ENCODE results near the gene GALC. TPM values are rescaled to one million over a fixed set of nuclear protein-coding genes. Genes with fewer than 3 reads are reported as not detected.

The GALC gene
- total RNA-seq, 2 donors from 2014 or later = 22.9 to 24.0 TPM

GRCh38 chr14:87989221-87989955, 3.6 kb downstream of the GALC start:
- Histone ChIP-seq H3K4me1 (ENCODE audit: control insufficient read depth in 1 of 2, low read depth in 2 of 2) (peaks cover 0 to 18% of the 10 kb centered on the region in 2 donors), H3K36me3 (peaks cover under 1% of the 10 kb centered on the region), H3K27me3 (replicated peaks; ENCODE audit: insufficient read depth) (no peaks in the 10 kb centered on the region), H3K4me3 (no peak overlapping the region), H3K27ac (no peak overlapping the region), H3K9me3 (no peaks in the 10 kb centered on the region)
- no peak for TF ChIP-seq CTCF (IDR thresholded peaks at IDR 0.05)
- DNase-seq (ENCODE audit: low spot score) = no peak
- no peak for ATAC-seq (ENCODE audit: insufficient number of reproducible peaks, low FRiP score, low read depth)

GRCh38 chr14:87979689-87980088, 13.3 kb downstream of the GALC start:
- H3K4me1 ChIP-seq (ENCODE audit: control insufficient read depth in 1 of 2, low read depth in 2 of 2) = no peaks in the 10 kb centered on the region
- ATAC-seq (ENCODE audit: insufficient number of reproducible peaks, low FRiP score, low read depth) (no peak), DNase-seq (ENCODE audit: low spot score) (no peak)
- no peaks in the 10 kb centered on the region for H3K27me3 ChIP-seq (replicated peaks; ENCODE audit: insufficient read depth)
- no peak overlapping the region for H3K27ac ChIP-seq
- peaks cover 7% of the 10 kb centered on the region for H3K36me3 ChIP-seq
- no peak for TF ChIP-seq CTCF (IDR thresholded peaks at IDR 0.05)
- H3K9me3 ChIP-seq = no peaks in the 10 kb centered on the region
- H3K4me3 ChIP-seq = no peak overlapping the region

GRCh38 chr14:87975636-87976035, 17.3 kb downstream of the GALC start:
- Histone ChIP-seq H3K27ac (no peak overlapping the region), H3K9me3 (no peaks in the 10 kb centered on the region), H3K4me3 (no peak overlapping the region), H3K36me3 (no peaks in the 10 kb centered on the region), H3K4me1 (ENCODE audit: control insufficient read depth in 1 of 2, low read depth in 2 of 2) (no peaks in the 10 kb centered on the region), H3K27me3 (replicated peaks; ENCODE audit: insufficient read depth) (no peaks in the 10 kb centered on the region)
- no peak for TF ChIP-seq CTCF (IDR thresholded peaks at IDR 0.05)
- DNase-seq (ENCODE audit: low spot score) (no peak), ATAC-seq (ENCODE audit: insufficient number of reproducible peaks, low FRiP score, low read depth) (no peak)

GRCh38 chr14:87971010-87971409, 22.0 kb downstream of the GALC start:
- Histone ChIP-seq H3K27ac (no peak overlapping the region), H3K4me1 (ENCODE audit: control insufficient read depth in 1 of 2, low read depth in 2 of 2) (no peaks in the 10 kb centered on the region), H3K4me3 (no peak overlapping the region), H3K9me3 (no peaks in the 10 kb centered on the region), H3K36me3 (peaks cover 7% of the 10 kb centered on the region), H3K27me3 (replicated peaks; ENCODE audit: insufficient read depth) (no peaks in the 10 kb centered on the region)
- no peak for TF ChIP-seq CTCF (IDR thresholded peaks at IDR 0.05)
- ATAC-seq (ENCODE audit: insufficient number of reproducible peaks, low FRiP score, low read depth) = no peak
- DNase-seq (ENCODE audit: low spot score) = no peak

- Histone ChIP-seq H3K27me3 (replicated peaks; ENCODE audit: insufficient read depth) (no peaks in the 10 kb centered on the region), H3K4me1 (ENCODE audit: control insufficient read depth in 1 of 2, low read depth in 2 of 2) (no peaks in the 10 kb centered on the region), H3K4me3 (no peak overlapping the region), H3K27ac (no peak overlapping the region), H3K9me3 (no peaks in the 10 kb centered on the region), H3K36me3 (peaks cover 14% of the 10 kb centered on the region)
- no peak for ATAC-seq (ENCODE audit: insufficient number of reproducible peaks, low FRiP score, low read depth)
- no peak for TF ChIP-seq CTCF (IDR thresholded peaks at IDR 0.05)
- DNase-seq (ENCODE audit: low spot score) = no peak
These were observed 25.5 kb downstream of the GALC start for GRCh38 chr14:87967496-87967895.

All from thoracic aorta (tissue), 2 donors.